Heart right ventricle (tissue), 16 donors: ENCODE results near the gene SETBP1. TPM values are rescaled to one million over a fixed set of nuclear protein-coding genes. Genes with fewer than 3 reads are reported as not detected.
A peak's percentile ranks its signal among the peaks of the same experiment; 100 is the strongest.
"Not testable (repeated sequence)": the region's sequence is repeated elsewhere in the genome, so short reads cannot be mapped to it uniquely, and the experiment has no call there.

Experiments used
- ATAC-seq, 8 donors: fragments of 200-7000 bp; cut with Tn5 transposase; one replicate each; pipeline ENCODE4 v1.9.1; 2020; ENCODE audit warnings: mild to moderate bottlenecking in 8 of 8, moderate library complexity in 8 of 8, moderate number of reproducible peaks in 1 of 8
- DNase-seq, 2 donors: peaks; one replicate each; pipeline ENCODE4 v3.0.0-alpha.2; 2020
- H3K27ac ChIP-seq, 10 donors: fragments of 200-600 bp; sonication (generic) in 2 of 10; one replicate each; pipeline versions ENCODE4 v1.5.0 to v1.8.0; 2020 to 2022; ENCODE audit warnings: mild to moderate bottlenecking in 3 of 10
- H3K27me3 ChIP-seq, 7 donors: fragments of 200-600 bp; one replicate each; pipeline ENCODE4 v1.8.0; 2021 to 2022; ENCODE audit warnings: mild to moderate bottlenecking in 2 of 7
- H3K36me3 ChIP-seq, 9 donors: fragments of 200-600 bp; sonication (generic) in 1 of 9; one replicate each; pipeline versions ENCODE4 v1.5.0 to v1.8.0; 2020 to 2022; ENCODE audit warnings: mild to moderate bottlenecking in 2 of 9
- H3K4me1 ChIP-seq, 9 donors: fragments of 200-600 bp; sonication (generic) in 1 of 9; one replicate each; pipeline versions ENCODE4 v1.5.0 to v1.8.0; 2020 to 2022; ENCODE audit warnings: mild to moderate bottlenecking in 4 of 9
- H3K4me3 ChIP-seq, 10 donors: fragments of 200-600 bp; sonication (generic) in 2 of 10; one replicate each; pipeline versions ENCODE4 v1.5.0 to v1.8.0; 2020 to 2022; ENCODE audit warnings: mild to moderate bottlenecking in 7 of 10, moderate library complexity in 2 of 10
- H3K9me3 ChIP-seq, 11 donors: fragments of 200-600 bp in 10 of 11; sonication (generic) in 2 of 11; one replicate each; pipeline versions ENCODE4 v1.5.0 to v1.8.0; 2013 to 2022; ENCODE audit warnings: mild to moderate bottlenecking in 2 of 11, control low read depth in 1 of 11, moderate library complexity in 1 of 11
- CTCF ChIP-seq, 9 donors: fragments of 200-600 bp; sonication (generic) in 2 of 9; IDR thresholded peaks; one replicate each; pipeline versions ENCODE4 v1.5.0 to v1.8.0; 2021 to 2022; ENCODE audit warnings: antibody characterized with exemption in 9 of 9, mild to moderate bottlenecking in 5 of 9, moderate library complexity in 1 of 9
- WGBS, 2 donors: extraction: QIAGEN DNeasy Blood & Tissue Kit; methylation state at CpG; one replicate each; pipeline ENCODE4 v1.1.7; 2013; ENCODE audit warnings: inconsistent platforms in 1 of 2; 5-methylcytosine and 5-hydroxymethylcytosine counted together
- intact Hi-C, 10 donors: fragments of 100-400 bp; cut with DNase I; formaldehyde crosslinking; loops; one replicate each; pipeline versions ENCODE4 v1.11.1 to v1.14.2; 2022
- polyA plus RNA-seq, 2 donors: library from polyadenylated mRNA; stranded (reverse); fragments of 200-250 nt; gene quantifications; one replicate each; pipeline ENCODE4 v1.2.3, GENCODE V29; 2013
- total RNA-seq, 10 donors: library from RNA; stranded (reverse); fragmentation: NEBNext Ultra II Directional in 3 of 10; extraction: Animal tissue kit (Norgen Biotek cat#: 25700) in 3 of 10; gene quantifications; one replicate each; pipeline versions ENCODE4 v1.2.1 to v1.2.4, GENCODE V29; 2021 to 2023
- donor health status: Arrhythmogenic right ventricular cardiomyopathy.
- donor health status: ischemic (EF 13 %, LVEDD 7.1; RV severe dilation, severe dysfunction).
- donor health status: healthy with polysubstance abuse.
- donor health status: DM: no; HTN: yes; CAD: no.
- donor health status: DM: no; HTN: no; CAD: no.
- donor health status: ischemic (EF 25% LVEDD 6.9; RV normal size, moderate dysfunction).
- donor health status: ischemic (EF 25% LVEDD 5.7; RV mildly dilated, moderate dysfunction).
- donor health status: healthy.
- donor health status: DM: yes; HTN: yes; CAD: no.
- donor health status: Ischemic cardiomyopathy.
- donor health status: ischemic (EF 35%, LVEDD 5.7; RV mildly dilated, moderate dysfunction).
- donor health status: nonischemic (EF 11% LVEDD 7.7; RV severe dilation, severe dysfunction).
- donor health status: DM: yes; HTN: yes; CAD: no.
- donor health status: PGD.
- donor health status: ischemic (EF 29% LVEDD 5.4; RV normal size, mild dysfunction).
- donor health status: nonischemic (EF 23%, LVEDD 6.1; RV moderate dilation, normal function).

Gene SETBP1
- total and polyA plus RNA-seq, 12 donors = 0.71 to 12.2 (median 6.1) TPM

GRCh38 chr18:44799907-44800421, 119.3 kb downstream of the SETBP1 start:
- H3K9me3 ChIP-seq = no peaks in the 10 kb centered on the region
- ATAC-seq (no peak), DNase-seq (no peak)
- peaks cover 6 to 62% (median 36%) of the 10 kb centered on the region in 9 donors for H3K4me1 ChIP-seq
- WGBS, 2 donors = 55 to 63% methylated on average over 1 of the region's 1 CpG
- H3K4me3 ChIP-seq = no peak overlapping the region
- no peak overlapping the region for H3K27ac ChIP-seq
- no peak for TF ChIP-seq CTCF (IDR thresholded peaks at IDR 0.05)
- no peaks in the 10 kb centered on the region for H3K36me3 ChIP-seq
- H3K27me3 ChIP-seq = no peaks in the 10 kb centered on the region
- intact Hi-C loops = loop anchor here in 3 of 10 donors (5.0 to 10.0 kb wide), 4 partner anchors 55 to 118 kb away; partner anchors contain the start of gene SETBP1 (in 2 of the 3)

- H3K27ac ChIP-seq, H3K4me3 ChIP-seq, H3K27me3 ChIP-seq, DNase-seq, ATAC-seq, H3K36me3 ChIP-seq, H3K9me3 ChIP-seq: not testable (repeated sequence)
- WGBS, 2 donors = 99 to 100% methylated on average over 8 of the region's 8 CpGs
- intact Hi-C loops = loop anchor here in 2 of 10 donors (5.0 kb wide), 1 partner anchor 118 kb away; the partner anchor contains the start of gene SETBP1 (in 2 of the 2)
- H3K4me1 ChIP-seq = peaks cover 6 to 66% (median 36%) of the 10 kb centered on the region in 9 donors
These were observed 120.1 kb downstream of the SETBP1 start for GRCh38 chr18:44800766-44801165.

- DNase-seq = no peak
- TF ChIP-seq CTCF (IDR thresholded peaks at IDR 0.05) = no peak
- H3K27me3 ChIP-seq = no peaks in the 10 kb centered on the region
- no peak for ATAC-seq
- H3K4me3 ChIP-seq = no peak overlapping the region
- H3K9me3 ChIP-seq = no peaks in the 10 kb centered on the region
- intact Hi-C loops = loop anchor here in 2 of 10 donors (5.0 kb wide), 1 partner anchor 119 kb away; the partner anchor contains the start of gene SETBP1 (in 2 of the 2)
- H3K36me3 ChIP-seq = no peaks in the 10 kb centered on the region
- peaks cover 6 to 73% (median 36%) of the 10 kb centered on the region in 9 donors for H3K4me1 ChIP-seq
- 92 to 96% methylated on average over 2 of the region's 2 CpGs for WGBS, 2 donors
- no peak overlapping the region for H3K27ac ChIP-seq
These were observed 121.1 kb downstream of the SETBP1 start for GRCh38 chr18:44801781-44802180.

GRCh38 chr18:44802508-44802907, 121.8 kb downstream of the SETBP1 start:
- WGBS, 2 donors = 89% methylated on average over 3 of the region's 3 CpGs
- Histone ChIP-seq H3K4me1 (peaks cover 6 to 75% (median 36%) of the 10 kb centered on the region in 9 donors), H3K9me3 (no peaks in the 10 kb centered on the region), H3K36me3 (no peaks in the 10 kb centered on the region), H3K27ac (peak overlapping the region in 9 of 10 donors; percentile 8 to 67 (median 61)), H3K27me3 (no peaks in the 10 kb centered on the region), H3K4me3 (no peak overlapping the region)
- ATAC-seq (no peak), DNase-seq (no peak)
- no peak for TF ChIP-seq CTCF (IDR thresholded peaks at IDR 0.05)
- intact Hi-C loops = loop anchor here in 2 of 10 donors (5.0 kb wide), 1 partner anchor 120 kb away; the partner anchor contains the start of gene SETBP1 (in 2 of the 2)
